Measurements from ENCODE around the gene ELL. TPM values are rescaled to one million over a fixed set of nuclear protein-coding genes. Genes with fewer than 3 reads are reported as not detected.

ELL gene
- total RNA-seq, 4 donors from 2014 or later, result 4.1 to 43.5 (median 21.7) TPM

GRCh38 chr19:18449552-18449951, 72.3 kb downstream of the ELL start:
- DNase-seq, result no peak
- no peaks in the 10 kb centered on the region for H3K9me3 ChIP-seq
- intact Hi-C loops (cut with DNase I; ENCODE audit: low total_unique reads), result loop anchor here (10.0 kb wide), 1 partner anchor 125 kb away; the partner anchor contains the start of gene UBA52
- H3K4me1 ChIP-seq, result peaks cover 0 to 4% of the 10 kb centered on the region in 2 donors
- no peaks in the 10 kb centered on the region for H3K27me3 ChIP-seq
- TF ChIP-seq, protein P1, sequence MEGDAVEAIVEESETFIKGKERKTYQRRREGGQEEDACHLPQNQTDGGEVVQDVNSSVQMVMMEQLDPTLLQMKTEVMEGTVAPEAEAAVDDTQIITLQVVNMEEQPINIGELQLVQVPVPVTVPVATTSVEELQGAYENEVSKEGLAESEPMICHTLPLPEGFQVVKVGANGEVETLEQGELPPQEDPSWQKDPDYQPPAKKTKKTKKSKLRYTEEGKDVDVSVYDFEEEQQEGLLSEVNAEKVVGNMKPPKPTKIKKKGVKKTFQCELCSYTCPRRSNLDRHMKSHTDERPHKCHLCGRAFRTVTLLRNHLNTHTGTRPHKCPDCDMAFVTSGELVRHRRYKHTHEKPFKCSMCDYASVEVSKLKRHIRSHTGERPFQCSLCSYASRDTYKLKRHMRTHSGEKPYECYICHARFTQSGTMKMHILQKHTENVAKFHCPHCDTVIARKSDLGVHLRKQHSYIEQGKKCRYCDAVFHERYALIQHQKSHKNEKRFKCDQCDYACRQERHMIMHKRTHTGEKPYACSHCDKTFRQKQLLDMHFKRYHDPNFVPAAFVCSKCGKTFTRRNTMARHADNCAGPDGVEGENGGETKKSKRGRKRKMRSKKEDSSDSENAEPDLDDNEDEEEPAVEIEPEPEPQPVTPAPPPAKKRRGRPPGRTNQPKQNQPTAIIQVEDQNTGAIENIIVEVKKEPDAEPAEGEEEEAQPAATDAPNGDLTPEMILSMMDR (IDR thresholded peaks at IDR 0.05), result no peak
- no peak for TF ChIP-seq POLR2A (IDR thresholded peaks at IDR 0.05)
- H3K4me3 ChIP-seq, result no peak overlapping the region
- H3K27ac ChIP-seq, result no peak overlapping the region
- H3K36me3 ChIP-seq, result no peaks in the 10 kb centered on the region

DNA sequence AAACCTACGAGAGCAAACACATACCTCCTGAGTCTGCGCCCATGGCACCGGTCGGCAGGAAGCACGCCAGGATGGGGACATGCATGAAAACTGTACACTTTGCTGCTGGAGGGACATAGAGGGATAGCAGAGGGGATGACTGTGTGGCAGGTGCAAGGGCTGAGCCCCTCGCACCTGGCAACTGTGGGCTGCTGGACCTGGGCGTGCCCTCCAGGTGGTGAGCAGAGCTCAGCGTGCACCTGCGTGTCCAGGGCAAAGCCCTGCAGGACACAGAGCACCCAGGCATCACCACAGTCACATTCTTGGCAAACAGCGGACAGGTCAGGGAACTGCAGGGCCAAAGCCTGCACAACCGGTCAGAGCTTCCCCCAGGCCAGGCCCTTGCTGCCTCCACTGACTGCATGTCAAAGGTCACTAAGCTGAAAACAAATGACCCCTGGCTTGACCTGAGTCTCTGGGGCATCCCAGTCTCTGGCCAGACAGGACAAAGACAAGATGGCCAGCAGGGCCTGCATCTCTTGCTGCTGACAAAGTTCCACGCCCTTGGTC, 75.0 kb downstream of the ELL start:
- Histone ChIP-seq H3K4me3 (no peak overlapping the region), H3K4me1 (peaks cover 0 to 4% of the 10 kb centered on the region in 2 donors), H3K9me3 (no peaks in the 10 kb centered on the region), H3K27me3 (no peaks in the 10 kb centered on the region), H3K27ac (no peak overlapping the region), H3K36me3 (no peaks in the 10 kb centered on the region)
- DNase-seq, result no peak
- intact Hi-C loops (cut with DNase I; ENCODE audit: low total_unique reads), result loop anchor here (10.0 kb wide), 1 partner anchor 128 kb away; the partner anchor contains the start of gene UBA52
- TF ChIP-seq, protein P1 (IDR thresholded peaks at IDR 0.05), result no peak
- no peak for TF ChIP-seq POLR2A (IDR thresholded peaks at IDR 0.05)

GRCh38 chr19:18446145-18446810, 75.6 kb downstream of the ELL start:
- H3K27ac ChIP-seq, result no peak overlapping the region
- no peak for TF ChIP-seq POLR2A (IDR thresholded peaks at IDR 0.05)
- TF ChIP-seq, protein P1 (IDR thresholded peaks at IDR 0.05), result no peak
- no peak overlapping the region for H3K4me3 ChIP-seq
- no peaks in the 10 kb centered on the region for H3K27me3 ChIP-seq
- peaks cover 0 to 1% of the 10 kb centered on the region in 2 donors for H3K4me1 ChIP-seq
- H3K36me3 ChIP-seq, result no peaks in the 10 kb centered on the region
- intact Hi-C loops (cut with DNase I; ENCODE audit: low total_unique reads), result loop anchor here (10.0 kb wide), 1 partner anchor 129 kb away; the partner anchor contains the start of gene UBA52
- no peaks in the 10 kb centered on the region for H3K9me3 ChIP-seq
- no peak for DNase-seq

GRCh38 chr19:18445262-18445948, 76.5 kb downstream of the ELL start:
- Histone ChIP-seq H3K36me3 (no peaks in the 10 kb centered on the region), H3K4me3 (no peak overlapping the region), H3K27me3 (no peaks in the 10 kb centered on the region), H3K4me1 (no peaks in the 10 kb centered on the region), H3K9me3 (no peaks in the 10 kb centered on the region), H3K27ac (no peak overlapping the region)
- no peak for DNase-seq
- intact Hi-C loops (cut with DNase I; ENCODE audit: low total_unique reads), result loop anchor here (10.0 kb wide), 1 partner anchor 129 kb away; the partner anchor contains the start of gene UBA52
- TF ChIP-seq, protein P1 (IDR thresholded peaks at IDR 0.05), result no peak
- TF ChIP-seq POLR2A (IDR thresholded peaks at IDR 0.05), result no peak

- H3K27me3 ChIP-seq, result no peaks in the 10 kb centered on the region
- H3K4me1 ChIP-seq, result no peaks in the 10 kb centered on the region
- H3K27ac ChIP-seq, result no peak overlapping the region
- DNase-seq, result no peak
- intact Hi-C loops (cut with DNase I; ENCODE audit: low total_unique reads), result loop anchor here (10.0 kb wide), 1 partner anchor 130 kb away; the partner anchor contains the start of gene UBA52
- no peak overlapping the region for H3K4me3 ChIP-seq
- no peak for TF ChIP-seq POLR2A (IDR thresholded peaks at IDR 0.05)
- TF ChIP-seq, protein P1 (IDR thresholded peaks at IDR 0.05), result no peak
- no peaks in the 10 kb centered on the region for H3K9me3 ChIP-seq
- no peaks in the 10 kb centered on the region for H3K36me3 ChIP-seq
These were observed 77.4 kb downstream of the ELL start for GRCh38 chr19:18444513-18444912.
